Hepatocyte (in vitro differentiated cells): ENCODE measurements around the gene TTLL12.

ENCODE experiments used
- EZH2 ChIP-seq: fragments of 200-600 bp; sonication (generic); IDR thresholded peaks from 2 replicates; pipeline ENCODE4 v1.6.1; 2016; ENCODE audit warnings: antibody characterized with exemption, mild to moderate bottlenecking, borderline replicate concordance
- TF ChIP-seq, protein P1 (sequence below): fragments of 200-600 bp; sonication (generic); IDR thresholded peaks from 2 replicates; pipeline ENCODE4 v1.5.1; 2016; ENCODE audit warnings: antibody characterized with exemption, mild to moderate bottlenecking; ENCODE audit not compliant: poor library complexity

DNA sequence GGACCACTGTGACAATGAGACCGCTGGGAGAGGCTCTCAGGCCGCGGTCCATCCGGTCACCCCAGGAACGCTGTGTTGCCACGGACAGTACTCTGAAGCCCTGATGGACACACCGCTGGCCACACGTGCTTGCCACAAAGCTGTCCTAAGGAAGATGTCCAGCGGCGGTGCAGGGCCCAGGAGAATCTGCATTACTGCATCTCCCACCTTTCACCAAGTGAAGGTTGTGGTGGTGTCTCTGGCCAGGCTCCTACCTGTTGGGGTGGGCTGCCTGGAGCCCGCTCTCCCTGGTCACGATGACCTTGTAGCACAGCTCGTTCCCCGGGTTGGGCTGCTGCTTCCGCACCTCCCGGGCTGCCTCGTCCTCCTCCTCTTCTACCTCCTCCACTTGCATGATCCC, 4.2 kb downstream of the TTLL12 start:
- TF ChIP-seq, protein P1, sequence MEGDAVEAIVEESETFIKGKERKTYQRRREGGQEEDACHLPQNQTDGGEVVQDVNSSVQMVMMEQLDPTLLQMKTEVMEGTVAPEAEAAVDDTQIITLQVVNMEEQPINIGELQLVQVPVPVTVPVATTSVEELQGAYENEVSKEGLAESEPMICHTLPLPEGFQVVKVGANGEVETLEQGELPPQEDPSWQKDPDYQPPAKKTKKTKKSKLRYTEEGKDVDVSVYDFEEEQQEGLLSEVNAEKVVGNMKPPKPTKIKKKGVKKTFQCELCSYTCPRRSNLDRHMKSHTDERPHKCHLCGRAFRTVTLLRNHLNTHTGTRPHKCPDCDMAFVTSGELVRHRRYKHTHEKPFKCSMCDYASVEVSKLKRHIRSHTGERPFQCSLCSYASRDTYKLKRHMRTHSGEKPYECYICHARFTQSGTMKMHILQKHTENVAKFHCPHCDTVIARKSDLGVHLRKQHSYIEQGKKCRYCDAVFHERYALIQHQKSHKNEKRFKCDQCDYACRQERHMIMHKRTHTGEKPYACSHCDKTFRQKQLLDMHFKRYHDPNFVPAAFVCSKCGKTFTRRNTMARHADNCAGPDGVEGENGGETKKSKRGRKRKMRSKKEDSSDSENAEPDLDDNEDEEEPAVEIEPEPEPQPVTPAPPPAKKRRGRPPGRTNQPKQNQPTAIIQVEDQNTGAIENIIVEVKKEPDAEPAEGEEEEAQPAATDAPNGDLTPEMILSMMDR: no peak
- no peak for TF ChIP-seq EZH2
